HepG2 (cell line): ENCODE data around the gene TIMP4. TPM values are rescaled to one million over a fixed set of nuclear protein-coding genes. Genes with fewer than 3 reads are reported as not detected.

ENCODE experiments used
- ATAC-seq: fragments of 200-7000 bp; cut with Tn5 transposase; 3 replicates; pipeline ENCODE4 v1.9.1; 2020; ENCODE audit warnings: mild to moderate bottlenecking, moderate library complexity
- BruUV-seq: library from RNA; stranded (reverse); fragments of 400-500 nt; replicated peaks from 2 replicates; lab custom pipeline; 2021; lab: Mats Ljungman, UMichigan
- CTCF ChIA-PET: fragments of 300-600 bp; formaldehyde crosslinking; extraction: SDS; loops from one replicate; lab custom pipeline; 2021; ENCODE audit warnings: low total read pairs, inconsistent platforms, low intra/inter-chr PET ratio; lab: Yijun Ruan, JAX
- POLR2A ChIA-PET: fragments of 350-600 bp; sonication (Branson Sonifier 250); formaldehyde crosslinking; loops from one replicate; lab custom pipeline; 2020; ENCODE audit warnings: antibody characterized with exemption, inconsistent platforms; lab: Yijun Ruan, JAX
- DNase-seq: peaks from one replicate; pipeline ENCODE4 v3.0.0-alpha.2; 2015; ENCODE audit warnings: low spot score
- FAIRE-seq: peaks from 3 replicates; lab custom pipeline; 2011; peaks lifted over from hg19 to GRCh38; lab: Jason Lieb, UNC
- H2AFZ ChIP-seq: one replicate; pipeline ENCODE4 v1.6.1; 2011; ENCODE audit warnings: low read length, inconsistent platforms
- H3K27ac ChIP-seq: fragments of 300-600 bp; 3 replicates; pipeline ENCODE4 v1.8.0; 2011; ENCODE audit warnings: mixed run types, mild to moderate bottlenecking, mixed read lengths, low read length, inconsistent platforms; ENCODE audit not compliant: insufficient read depth; ENCODE audit errors: extremely low read length
- H3K27me3 ChIP-seq, 2 experiments: fragments of 200-600 bp in 1 of 2; 2 replicates in 1 of 2; 3 replicates in 1 of 2; pipeline versions ENCODE4 v1.6.0 to v1.8.0; 2011; ENCODE audit warnings: low read length in 2 of 2, mild to moderate bottlenecking in 2 of 2, moderate library complexity in 2 of 2, inconsistent platforms in 1 of 2; ENCODE audit not compliant: insufficient read depth in 2 of 2, control insufficient read depth in 1 of 2
- H3K36me3 ChIP-seq, 2 experiments: fragments of 200-600 bp in 1 of 2; replicated peaks in 1 of 2; 2 replicates in 1 of 2; 3 replicates in 1 of 2; pipeline versions ENCODE4 v1.5.1 to v1.8.0; 2011; ENCODE audit warnings: low read length in 2 of 2, inconsistent platforms in 1 of 2; ENCODE audit not compliant: insufficient read depth in 2 of 2, control insufficient read depth in 1 of 2
- H3K4me1 ChIP-seq: 2 replicates; pipeline ENCODE4 v1.5.1; 2012; ENCODE audit warnings: low read length, inconsistent platforms; ENCODE audit not compliant: insufficient read depth
- H3K4me2 ChIP-seq: 2 replicates; pipeline ENCODE4 v1.6.0; 2011; ENCODE audit warnings: low read depth, low read length, inconsistent platforms
- H3K4me3 ChIP-seq, 3 experiments: fragments of 200-600 bp in 1 of 3; sonication (generic), shearing (Covaris generic) in 1 of 3; replicated peaks in 1 of 3; 2 replicates each; pipeline ENCODE4 v1.5.1; 2011 to 2016; ENCODE audit warnings: low read length in 3 of 3, inconsistent platforms in 2 of 3, low read depth in 2 of 3, mild to moderate bottlenecking in 2 of 3, control low read depth in 1 of 3, mixed read lengths in 1 of 3; ENCODE audit not compliant: insufficient read depth in 1 of 3
- H3K79me2 ChIP-seq: one replicate; pipeline ENCODE4 v1.6.1; 2011; ENCODE audit warnings: low read length, inconsistent platforms; ENCODE audit not compliant: insufficient read depth
- H3K9ac ChIP-seq: 2 replicates; pipeline ENCODE4 v1.6.0; 2011; ENCODE audit warnings: mild to moderate bottlenecking, low read depth, low read length, inconsistent platforms; ENCODE audit not compliant: insufficient read depth
- H3K9me3 ChIP-seq: 2 replicates; pipeline ENCODE4 v1.5.1; 2012; ENCODE audit warnings: mild to moderate bottlenecking, low read length
- H4K20me1 ChIP-seq: 2 replicates; pipeline ENCODE4 v1.6.0; 2011; ENCODE audit warnings: inconsistent platforms, mild to moderate bottlenecking, low read length, moderate library complexity; ENCODE audit not compliant: insufficient read depth
- HMGA1 ChIP-seq: sonication (generic); formaldehyde crosslinking; conservative IDR thresholded peaks from 2 replicates; pipeline ENCODE4 v1.4.0; 2020; ENCODE audit warnings: missing genetic modification reagents
- ISL2 ChIP-seq: sonication (generic); formaldehyde crosslinking; IDR thresholded peaks from 2 replicates; pipeline ENCODE4 v1.5.0; 2020; ENCODE audit warnings: missing genetic modification reagents
- POLR2AphosphoS5 ChIP-seq: IDR thresholded peaks from 2 replicates; pipeline ENCODE4 v1.6.1; 2012; ENCODE audit warnings: low read depth, low read length
- RBM39 ChIP-seq: fragments of 200-400 bp; formaldehyde crosslinking; IDR thresholded peaks from one replicate; pipeline ENCODE4 v1.6.1; 2018; ENCODE audit warnings: antibody characterized with exemption, mild to moderate bottlenecking, low read depth, low read length; ENCODE audit not compliant: poor library complexity, severe bottlenecking
- SIX1 ChIP-seq: sonication (generic); formaldehyde crosslinking; IDR thresholded peaks from 2 replicates; pipeline ENCODE4 v1.4.0; 2020; ENCODE audit warnings: missing genetic modification reagents, borderline replicate concordance
- TBX3 ChIP-seq: fragments of 450-650 bp; IDR thresholded peaks from 2 replicates; pipeline ENCODE4 v1.6.1; 2017; ENCODE audit warnings: antibody characterized with exemption, mild to moderate bottlenecking, inconsistent platforms, borderline replicate concordance
- ZFP82 ChIP-seq: sonication (generic); formaldehyde crosslinking; IDR thresholded peaks from 2 replicates; pipeline ENCODE4 v1.5.1; 2020; ENCODE audit warnings: mild to moderate bottlenecking, missing genetic modification reagents, borderline replicate concordance
- ZNF337 ChIP-seq: sonication (generic); formaldehyde crosslinking; IDR thresholded peaks from 2 replicates; pipeline ENCODE4 v1.5.1; 2020; ENCODE audit warnings: missing genetic modification reagents, low read depth, mild to moderate bottlenecking, borderline replicate concordance
- ZNF354B ChIP-seq: sonication (generic); formaldehyde crosslinking; IDR thresholded peaks from 2 replicates; pipeline ENCODE4 v1.8.0; 2022; ENCODE audit warnings: mild to moderate bottlenecking, missing genetic modification reagents
- ZNF780A ChIP-seq: sonication (generic); formaldehyde crosslinking; IDR thresholded peaks from 2 replicates; pipeline ENCODE4 v1.8.0; 2022; ENCODE audit warnings: mild to moderate bottlenecking, missing genetic modification reagents, moderate library complexity
- WGBS: methylation state at CpG from one replicate; pipeline ENCODE4 v1.1.6; 2017; ENCODE audit warnings: low lambda C conversion rate; 5-methylcytosine and 5-hydroxymethylcytosine counted together
- in situ Hi-C: cut with HindIII; loops from 2 replicates; pipeline ENCODE4 v1.10.0; 2017; ENCODE audit warnings: low pct_unique_long_range_greater_than_20kb; ENCODE audit not compliant: extremely low pct_ligation_motif_present
- intact Hi-C: fragments of 100-400 bp; cut with micrococcal nuclease; formaldehyde crosslinking; loops from one replicate; pipeline ENCODE4 v1.10.0; 2022; ENCODE audit not compliant: unreplicated experiment
- polyA plus RNA-seq, 8 experiments: library from polyadenylated mRNA; depleted of rRNA in 3 of 8; stranded (reverse) in 7 of 8; unstranded in 1 of 8; fragments of >200 nt; fragmentation: Illumina TruSeq in 4 of 8; extraction: Trizol in 4 of 8; gene quantifications; 2 replicates each; pipeline versions ENCODE4 v1.2.1 to v1.2.3, GENCODE V29; 2011 to 2016; ENCODE audit warnings: low read depth in 4 of 8, missing spikeins in 1 of 8, mixed read lengths in 1 of 8; ENCODE audit not compliant: insufficient read depth in 1 of 8
- total RNA-seq, 5 experiments: library from RNA; depleted of rRNA; stranded (reverse); fragments of >200 nt; fragmentation: Illumina TruSeq; extraction: Trizol; gene quantifications; 2 replicates each; pipeline ENCODE4 v1.2.3, GENCODE V29; 2016; ENCODE audit warnings: low read depth in 1 of 5
- TF ChIP-seq, protein P1 (sequence below): sonication (generic); formaldehyde crosslinking; IDR thresholded peaks from 2 replicates; pipeline ENCODE4 v1.9.0; 2021; ENCODE audit warnings: missing genetic modification reagents, borderline replicate concordance
- TF ChIP-seq, protein P2 (sequence below): sonication (generic); formaldehyde crosslinking; IDR thresholded peaks from 2 replicates; pipeline ENCODE4 v1.4.0; 2020; ENCODE audit warnings: missing genetic modification reagents

TIMP4 gene
- total and polyA plus RNA-seq, 2 of the 13 experiments (the other 11 are each of a cell fraction or from before 2014, with no cell fraction given) = 0.05 to 0.07 TPM

DNA sequence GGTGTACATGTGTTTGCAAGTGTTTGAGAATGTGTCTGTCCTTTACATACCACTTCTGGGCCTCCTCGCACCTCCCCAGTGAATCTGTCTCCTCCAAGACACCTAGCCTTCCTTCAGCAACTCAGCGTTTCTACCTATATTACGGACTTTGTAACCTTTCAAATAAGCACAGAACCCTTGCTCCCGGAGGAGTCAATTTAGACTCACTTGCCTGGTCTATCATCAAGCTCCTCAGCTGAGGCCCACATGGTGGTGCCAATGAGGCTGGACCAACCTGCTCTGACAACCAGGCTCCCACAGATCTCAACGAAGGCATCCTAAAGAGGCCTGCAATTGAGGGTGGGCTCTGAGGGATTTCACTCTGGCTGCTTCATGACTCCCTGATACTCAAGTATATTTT is 32.8 kb upstream of the TIMP4 start:
- DNase-seq (no peak), FAIRE-seq (no peak), ATAC-seq (no peak)
- CTCF ChIA-PET = no interaction called here
- no peak overlapping the region for H3K27ac ChIP-seq
- WGBS = 31% methylated on average over 5 of the region's 5 CpGs
- H3K36me3 ChIP-seq = no peaks in the 10 kb centered on the region
- peaks cover 23% of the 10 kb centered on the region for H3K4me1 ChIP-seq
- no peak overlapping the region for H3K4me2 ChIP-seq
- TF ChIP-seq TBX3 = no peak
- no peak for TF ChIP-seq POLR2AphosphoS5
- TF ChIP-seq ZNF354B (CRISPR knock-in tag) = no peak
- TF ChIP-seq ZFP82 (CRISPR knock-in tag) = no peak
- no peak for TF ChIP-seq ZNF780A (CRISPR knock-in tag)
- TF ChIP-seq, protein P1, sequence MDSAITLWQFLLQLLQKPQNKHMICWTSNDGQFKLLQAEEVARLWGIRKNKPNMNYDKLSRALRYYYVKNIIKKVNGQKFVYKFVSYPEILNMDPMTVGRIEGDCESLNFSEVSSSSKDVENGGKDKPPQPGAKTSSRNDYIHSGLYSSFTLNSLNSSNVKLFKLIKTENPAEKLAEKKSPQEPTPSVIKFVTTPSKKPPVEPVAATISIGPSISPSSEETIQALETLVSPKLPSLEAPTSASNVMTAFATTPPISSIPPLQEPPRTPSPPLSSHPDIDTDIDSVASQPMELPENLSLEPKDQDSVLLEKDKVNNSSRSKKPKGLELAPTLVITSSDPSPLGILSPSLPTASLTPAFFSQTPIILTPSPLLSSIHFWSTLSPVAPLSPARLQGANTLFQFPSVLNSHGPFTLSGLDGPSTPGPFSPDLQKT (CRISPR knock-in tag) = no peak
- no peaks in the 10 kb centered on the region for H3K9me3 ChIP-seq
- intact Hi-C loops = no loop called here
- in situ Hi-C loops = no loop called here
- no peak overlapping the region for H3K9ac ChIP-seq
- POLR2A ChIA-PET = no interaction called here
- H2AFZ ChIP-seq = no peak overlapping the region
- no peaks in the 10 kb centered on the region for H4K20me1 ChIP-seq
- no peak overlapping the region for H3K4me3 ChIP-seq
- BruUV-seq = no TSS peak
- H3K79me2 ChIP-seq = no peaks in the 10 kb centered on the region
- peaks cover 0 to 25% of the 10 kb centered on the region in 2 experiments for H3K27me3 ChIP-seq

DNA sequence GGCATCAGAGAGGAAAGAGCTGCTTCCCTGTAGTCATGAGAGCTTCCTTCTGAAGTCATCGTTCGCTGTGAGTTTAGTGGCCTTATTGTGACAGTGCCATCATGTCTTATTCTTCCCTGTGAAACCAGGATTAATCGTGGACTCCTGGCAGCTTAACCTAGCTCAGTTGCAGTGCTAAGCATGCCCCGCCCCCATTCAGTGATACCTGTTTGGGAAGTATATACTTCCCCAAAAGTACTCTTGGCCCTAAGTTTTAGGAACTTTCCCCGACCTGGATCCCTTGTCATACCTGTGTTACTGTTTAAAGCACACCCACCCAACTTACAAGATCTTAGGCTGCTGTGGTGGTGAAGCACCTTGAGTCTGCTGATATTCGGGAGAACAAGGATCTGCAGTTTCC is 32.1 kb upstream of the TIMP4 start:
- peaks cover 23% of the 10 kb centered on the region for H3K4me1 ChIP-seq
- intact Hi-C loops = no loop called here
- H3K4me3 ChIP-seq = no peak overlapping the region
- no peak overlapping the region for H3K9ac ChIP-seq
- H3K4me2 ChIP-seq = no peak overlapping the region
- no peaks in the 10 kb centered on the region for H3K9me3 ChIP-seq
- DNase-seq (no peak), FAIRE-seq (no peak), ATAC-seq (no peak)
- no peaks in the 10 kb centered on the region for H4K20me1 ChIP-seq
- POLR2A ChIA-PET = no interaction called here
- H3K79me2 ChIP-seq = no peaks in the 10 kb centered on the region
- WGBS = 45% methylated on average over 6 of the region's 6 CpGs
- CTCF ChIA-PET = no interaction called here
- in situ Hi-C loops = no loop called here
- peaks cover 0 to 30% of the 10 kb centered on the region in 2 experiments for H3K27me3 ChIP-seq
- no peaks in the 10 kb centered on the region for H3K36me3 ChIP-seq
- no peak overlapping the region for H2AFZ ChIP-seq
- no TSS peak for BruUV-seq
- no peak overlapping the region for H3K27ac ChIP-seq
- TF ChIP-seq ISL2 (no peak), SIX1 (CRISPR knock-in tag) (no peak), ZNF337 (CRISPR knock-in tag) (no peak), HMGA1 (CRISPR knock-in tag) (no peak), RBM39 (no peak)
- TF ChIP-seq, protein P2, sequence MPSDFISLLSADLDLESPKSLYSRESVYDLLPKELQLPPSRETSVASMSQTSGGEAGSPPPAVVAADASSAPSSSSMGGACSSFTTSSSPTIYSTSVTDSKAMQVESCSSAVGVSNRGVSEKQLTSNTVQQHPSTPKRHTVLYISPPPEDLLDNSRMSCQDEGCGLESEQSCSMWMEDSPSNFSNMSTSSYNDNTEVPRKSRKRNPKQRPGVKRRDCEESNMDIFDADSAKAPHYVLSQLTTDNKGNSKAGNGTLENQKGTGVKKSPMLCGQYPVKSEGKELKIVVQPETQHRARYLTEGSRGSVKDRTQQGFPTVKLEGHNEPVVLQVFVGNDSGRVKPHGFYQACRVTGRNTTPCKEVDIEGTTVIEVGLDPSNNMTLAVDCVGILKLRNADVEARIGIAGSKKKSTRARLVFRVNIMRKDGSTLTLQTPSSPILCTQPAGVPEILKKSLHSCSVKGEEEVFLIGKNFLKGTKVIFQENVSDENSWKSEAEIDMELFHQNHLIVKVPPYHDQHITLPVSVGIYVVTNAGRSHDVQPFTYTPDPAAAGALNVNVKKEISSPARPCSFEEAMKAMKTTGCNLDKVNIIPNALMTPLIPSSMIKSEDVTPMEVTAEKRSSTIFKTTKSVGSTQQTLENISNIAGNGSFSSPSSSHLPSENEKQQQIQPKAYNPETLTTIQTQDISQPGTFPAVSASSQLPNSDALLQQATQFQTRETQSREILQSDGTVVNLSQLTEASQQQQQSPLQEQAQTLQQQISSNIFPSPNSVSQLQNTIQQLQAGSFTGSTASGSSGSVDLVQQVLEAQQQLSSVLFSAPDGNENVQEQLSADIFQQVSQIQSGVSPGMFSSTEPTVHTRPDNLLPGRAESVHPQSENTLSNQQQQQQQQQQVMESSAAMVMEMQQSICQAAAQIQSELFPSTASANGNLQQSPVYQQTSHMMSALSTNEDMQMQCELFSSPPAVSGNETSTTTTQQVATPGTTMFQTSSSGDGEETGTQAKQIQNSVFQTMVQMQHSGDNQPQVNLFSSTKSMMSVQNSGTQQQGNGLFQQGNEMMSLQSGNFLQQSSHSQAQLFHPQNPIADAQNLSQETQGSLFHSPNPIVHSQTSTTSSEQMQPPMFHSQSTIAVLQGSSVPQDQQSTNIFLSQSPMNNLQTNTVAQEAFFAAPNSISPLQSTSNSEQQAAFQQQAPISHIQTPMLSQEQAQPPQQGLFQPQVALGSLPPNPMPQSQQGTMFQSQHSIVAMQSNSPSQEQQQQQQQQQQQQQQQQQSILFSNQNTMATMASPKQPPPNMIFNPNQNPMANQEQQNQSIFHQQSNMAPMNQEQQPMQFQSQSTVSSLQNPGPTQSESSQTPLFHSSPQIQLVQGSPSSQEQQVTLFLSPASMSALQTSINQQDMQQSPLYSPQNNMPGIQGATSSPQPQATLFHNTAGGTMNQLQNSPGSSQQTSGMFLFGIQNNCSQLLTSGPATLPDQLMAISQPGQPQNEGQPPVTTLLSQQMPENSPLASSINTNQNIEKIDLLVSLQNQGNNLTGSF (CRISPR knock-in tag) = no peak
